GM12878 (cell line): ENCODE data around the gene PPP1R12A. TPM values are rescaled to one million over a fixed set of nuclear protein-coding genes. Genes with fewer than 3 reads are reported as not detected.

Experiments
- ATAC-seq: fragments of 200-7000 bp; cut with Tn5 transposase; 3 replicates; pipeline ENCODE4 v1.9.1; 2020; ENCODE audit warnings: mild to moderate bottlenecking, moderate library complexity
- BruUV-seq: library from RNA; stranded (reverse); fragments of 400-500 nt; replicated peaks from 2 replicates; lab custom pipeline; 2021; lab: Mats Ljungman, UMichigan
- CTCF ChIA-PET: fragments of 300-600 bp; sonication (Branson Sonifier 250); formaldehyde crosslinking; extraction: SDS; loops from one replicate; lab custom pipeline; 2021; ENCODE audit warnings: inconsistent platforms; lab: Yijun Ruan, JAX
- POLR2A ChIA-PET: fragments of 350-600 bp; formaldehyde crosslinking; extraction: SDS; loops from one replicate; lab custom pipeline; 2021; ENCODE audit warnings: inconsistent platforms; lab: Charles Lee
- RAD21 ChIA-PET: fragments of 300-600 bp; sonication (Branson Sonifier 250); formaldehyde crosslinking; loops from one replicate; lab custom pipeline; 2023; ENCODE audit warnings: antibody characterized with exemption; ENCODE audit not compliant: unreplicated experiment; lab: Charles Lee
- SMC1A ChIA-PET: fragments of 300-600 bp; sonication (Branson Sonifier 250); formaldehyde crosslinking; loops from one replicate; lab custom pipeline; 2023; ENCODE audit not compliant: unreplicated experiment, uncharacterized antibody; lab: Charles Lee
- DNase-seq: peaks from one replicate; pipeline ENCODE4 v3.0.0-alpha.2; 2011; ENCODE audit warnings: low read depth, low spot score
- FAIRE-seq: peaks from 3 replicates; lab custom pipeline; 2011; peaks lifted over from hg19 to GRCh38; lab: Jason Lieb, UNC
- H2AFZ ChIP-seq: 2 replicates; pipeline ENCODE4 v1.6.0; 2011; ENCODE audit warnings: low read depth, low read length, control low read depth; ENCODE audit not compliant: control insufficient read depth
- H3K27ac ChIP-seq: 2 replicates; pipeline ENCODE4 v1.5.1; 2011; ENCODE audit warnings: control low read depth; ENCODE audit not compliant: control insufficient read depth, insufficient read depth
- H3K27me3 ChIP-seq, 2 experiments: replicated peaks in 1 of 2; 2 replicates each; pipeline versions ENCODE4 v1.6.0 to v1.6.1; 2011; ENCODE audit warnings: low read length in 1 of 2; ENCODE audit not compliant: control insufficient read depth in 2 of 2, insufficient read depth in 2 of 2
- H3K36me3 ChIP-seq, 2 experiments: 2 replicates each; pipeline ENCODE4 v1.5.1; 2011; ENCODE audit warnings: low read length in 1 of 2; ENCODE audit not compliant: control insufficient read depth in 2 of 2, insufficient read depth in 2 of 2
- H3K4me1 ChIP-seq: 2 replicates; pipeline ENCODE4 v1.6.1; 2011; ENCODE audit warnings: mild to moderate bottlenecking, low read length, moderate library complexity, mixed read lengths; ENCODE audit not compliant: control insufficient read depth, insufficient read depth
- H3K4me2 ChIP-seq: 2 replicates; pipeline ENCODE4 v1.6.0; 2011; ENCODE audit warnings: control low read depth; ENCODE audit not compliant: control insufficient read depth, insufficient read depth
- H3K4me3 ChIP-seq: fragments of 200-600 bp; sonication (generic); 2 replicates; pipeline ENCODE4 v1.5.1; 2016
- H3K79me2 ChIP-seq: 2 replicates; pipeline ENCODE4 v1.6.0; 2011; ENCODE audit warnings: low read length; ENCODE audit not compliant: control insufficient read depth, insufficient read depth
- H3K9ac ChIP-seq: 2 replicates; pipeline ENCODE4 v1.8.0; 2011; ENCODE audit warnings: low read length, control low read depth, mixed read lengths; ENCODE audit not compliant: control insufficient read depth, insufficient read depth
- H3K9me3 ChIP-seq: replicated peaks from 3 replicates; pipeline ENCODE4 v1.5.1; 2011; ENCODE audit warnings: mild to moderate bottlenecking, low read length; ENCODE audit not compliant: control insufficient read depth, insufficient read depth
- H4K20me1 ChIP-seq: 2 replicates; pipeline ENCODE4 v1.6.0; 2011; ENCODE audit not compliant: control insufficient read depth, insufficient read depth
- BHLHE40 ChIP-seq, 2 experiments: fragments of 450-650 bp in 1 of 2; IDR thresholded peaks; 2 replicates each; pipeline ENCODE4 v1.6.1; 2011 to 2017; ENCODE audit warnings: low read depth in 2 of 2, borderline replicate concordance in 1 of 2, improper control_type of control experiment in 1 of 2, low read length in 1 of 2, mild to moderate bottlenecking in 1 of 2
- CBFB ChIP-seq: IDR thresholded peaks from 2 replicates; pipeline ENCODE4 v1.6.1; 2016; ENCODE audit warnings: antibody characterized with exemption, low read depth
- IKZF2 ChIP-seq, 2 experiments: fragments of 450-650 bp; IDR thresholded peaks; 2 replicates each; pipeline ENCODE4 v1.6.1; 2017; ENCODE audit warnings: mild to moderate bottlenecking in 2 of 2, moderate library complexity in 2 of 2
- NR2C2 ChIP-seq: IDR thresholded peaks from 2 replicates; pipeline ENCODE4 v1.6.1; 2011; ENCODE audit warnings: borderline replicate concordance, low read depth; ENCODE audit not compliant: control insufficient read depth, insufficient read length
- PAX5 ChIP-seq: IDR thresholded peaks from 2 replicates; pipeline ENCODE4 v1.6.1; 2011; ENCODE audit warnings: low read depth, low read length, borderline replicate concordance
- PAX8 ChIP-seq: fragments of 450-650 bp; IDR thresholded peaks from 2 replicates; pipeline ENCODE4 v1.6.1; 2017; ENCODE audit warnings: mild to moderate bottlenecking, moderate library complexity
- RFX5 ChIP-seq: IDR thresholded peaks from 2 replicates; pipeline ENCODE4 v1.6.1; 2011; ENCODE audit warnings: low read depth, low read length, improper control_type of control experiment
- RUNX3 ChIP-seq: IDR thresholded peaks from 2 replicates; pipeline ENCODE4 v1.6.1; 2012; ENCODE audit warnings: low read length, inconsistent platforms
- ZNF207 ChIP-seq: fragments of 450-650 bp; IDR thresholded peaks from 2 replicates; pipeline ENCODE4 v1.6.1; 2014; ENCODE audit warnings: antibody characterized with exemption, mild to moderate bottlenecking, borderline replicate concordance
- ZNF24 ChIP-seq: fragments of 450-650 bp; IDR thresholded peaks from 2 replicates; pipeline ENCODE4 v1.6.1; 2017; ENCODE audit warnings: antibody characterized with exemption, mild to moderate bottlenecking
- WGBS: methylation state at CpG from one replicate; pipeline ENCODE4 v1.1.6; 2016; ENCODE audit warnings: low lambda C conversion rate; ENCODE audit not compliant: insufficient replicate concordance, insufficient coverage; ENCODE audit errors: missing lambda C conversion rate; 5-methylcytosine and 5-hydroxymethylcytosine counted together
- in situ Hi-C: fragments of 300-500 bp; cut with MboI; formaldehyde crosslinking; loops from 9 replicates; pipeline ENCODE4 v1.14.3; 2018; ENCODE audit warnings: mixed read lengths
- intact Hi-C: fragments of 100-400 bp; cut with micrococcal nuclease; formaldehyde crosslinking; loops from one replicate; pipeline ENCODE4 v1.14.2; 2022; ENCODE audit not compliant: unreplicated experiment
- polyA plus RNA-seq, 11 experiments: library from polyadenylated mRNA; depleted of rRNA in 4 of 11; unstranded in 6 of 11; stranded (reverse) in 5 of 11; fragments of >200 nt; fragmentation: Nextera tagmentation in 4 of 11; fragmentation: Illumina TruSeq in 1 of 11; extraction: Ambion mirVana in 4 of 11; extraction: Trizol in 1 of 11; gene quantifications; 1 replicate in 1 of 11; 2 replicates in 10 of 11; pipeline versions ENCODE4 v1.2.1 to v1.2.3, GENCODE V29; 2011 to 2016; ENCODE audit warnings: inconsistent platforms in 2 of 11, missing spikeins in 2 of 11, low read depth in 1 of 11
- total RNA-seq, 4 experiments: library from RNA; depleted of rRNA in 3 of 4; stranded (reverse); fragments of >200 nt in 3 of 4; fragmentation: Illumina TruSeq in 1 of 4; extraction: Trizol in 1 of 4; gene quantifications; 2 replicates each; pipeline versions ENCODE4 v1.2.1 to v1.2.3, GENCODE V29; 2013 to 2021
- TF ChIP-seq, protein P1 (sequence below): IDR thresholded peaks from 2 replicates; pipeline ENCODE4 v1.6.1; 2011; ENCODE audit warnings: borderline replicate concordance, low read depth, mild to moderate bottlenecking, moderate library complexity, low read length; ENCODE audit not compliant: insufficient read depth, poor library complexity, severe bottlenecking
- TF ChIP-seq, protein P2 (sequence below): fragments of 450-650 bp; IDR thresholded peaks from 2 replicates; pipeline ENCODE4 v1.6.1; 2016; ENCODE audit warnings: mild to moderate bottlenecking
- TF ChIP-seq, protein P3 (sequence below): fragments of 450-650 bp; IDR thresholded peaks from 2 replicates; pipeline ENCODE4 v1.6.1; 2016; ENCODE audit warnings: mild to moderate bottlenecking, moderate library complexity, borderline replicate concordance
- TF ChIP-seq, protein P4 (sequence below): fragments of 450-650 bp; IDR thresholded peaks from 2 replicates; pipeline ENCODE4 v1.6.1; 2018; ENCODE audit warnings: mild to moderate bottlenecking, low read depth, moderate library complexity; ENCODE audit not compliant: partially characterized antibody
- TF ChIP-seq, protein P5 (sequence below): IDR thresholded peaks from 2 replicates; pipeline ENCODE4 v1.6.1; 2011; ENCODE audit warnings: low read depth, mild to moderate bottlenecking, low read length, moderate library complexity, borderline replicate concordance; ENCODE audit errors: extremely low read depth

Gene PPP1R12A
- total and polyA plus RNA-seq, 10 of the 15 experiments (the other 5 are each of a cell fraction or from before 2014, with no cell fraction given) = 22.8 to 134 (median 51.4) TPM

DNA sequence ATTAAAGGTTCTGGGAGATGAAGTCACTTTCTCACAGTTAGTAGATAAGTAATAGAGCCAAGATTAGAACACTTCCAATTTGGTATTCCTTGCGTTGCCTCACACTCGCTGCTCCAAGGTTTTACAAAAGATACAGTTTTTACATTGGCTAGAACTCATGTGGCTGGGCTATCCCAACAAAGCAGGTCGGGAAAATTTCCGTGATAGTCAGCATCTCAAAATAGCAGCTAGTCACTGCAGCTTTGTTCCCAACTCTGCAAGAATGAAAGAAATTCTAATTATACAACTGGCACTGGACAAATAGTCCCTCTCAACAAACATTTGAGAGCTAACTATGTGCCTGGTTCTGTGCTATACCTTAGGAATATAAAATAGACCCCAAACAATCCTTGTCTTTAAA is 24.6 kb upstream of the PPP1R12A start:
- Histone ChIP-seq H3K4me1 (no peaks in the 10 kb centered on the region), H3K4me3 (no peak overlapping the region), H3K27ac (no peak overlapping the region), H3K79me2 (no peaks in the 10 kb centered on the region), H2AFZ (no peak overlapping the region), H3K4me2 (no peak overlapping the region), H3K9me3 (no peaks in the 10 kb centered on the region; the same call in 2 of the 3 replicates), H4K20me1 (no peaks in the 10 kb centered on the region), H3K9ac (no peak overlapping the region), H3K27me3 (peaks cover 0 to 4% of the 10 kb centered on the region in 2 experiments; a peak in 2 of 4 replicates), H3K36me3 (no peaks in the 10 kb centered on the region)
- ChIA-PET POLR2A (no interaction called here), SMC1A (no interaction called here), CTCF (no interaction called here), RAD21 (no interaction called here)
- in situ Hi-C loops (no loop called here), intact Hi-C loops (no loop called here)
- BruUV-seq = no TSS peak
- no peak for ATAC-seq
- WGBS = 60% methylated on average over 4 of the region's 4 CpGs
- FAIRE-seq = no peak
- no peak for DNase-seq
- no peak for TF ChIP-seq ZNF24
- TF ChIP-seq ZNF207 = no peak
- no peak for TF ChIP-seq BHLHE40 (IDR thresholded peaks at IDR 0.05; ENCODE audit: borderline replicate concordance in 1 of 2, low read depth in 2 of 2, low read length in 1 of 2)
- TF ChIP-seq, protein P1, sequence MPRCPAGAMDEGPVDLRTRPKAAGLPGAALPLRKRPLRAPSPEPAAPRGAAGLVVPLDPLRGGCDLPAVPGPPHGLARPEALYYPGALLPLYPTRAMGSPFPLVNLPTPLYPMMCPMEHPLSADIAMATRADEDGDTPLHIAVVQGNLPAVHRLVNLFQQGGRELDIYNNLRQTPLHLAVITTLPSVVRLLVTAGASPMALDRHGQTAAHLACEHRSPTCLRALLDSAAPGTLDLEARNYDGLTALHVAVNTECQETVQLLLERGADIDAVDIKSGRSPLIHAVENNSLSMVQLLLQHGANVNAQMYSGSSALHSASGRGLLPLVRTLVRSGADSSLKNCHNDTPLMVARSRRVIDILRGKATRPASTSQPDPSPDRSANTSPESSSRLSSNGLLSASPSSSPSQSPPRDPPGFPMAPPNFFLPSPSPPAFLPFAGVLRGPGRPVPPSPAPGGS = no peak
- no peak for TF ChIP-seq RUNX3
- TF ChIP-seq, protein P2, sequence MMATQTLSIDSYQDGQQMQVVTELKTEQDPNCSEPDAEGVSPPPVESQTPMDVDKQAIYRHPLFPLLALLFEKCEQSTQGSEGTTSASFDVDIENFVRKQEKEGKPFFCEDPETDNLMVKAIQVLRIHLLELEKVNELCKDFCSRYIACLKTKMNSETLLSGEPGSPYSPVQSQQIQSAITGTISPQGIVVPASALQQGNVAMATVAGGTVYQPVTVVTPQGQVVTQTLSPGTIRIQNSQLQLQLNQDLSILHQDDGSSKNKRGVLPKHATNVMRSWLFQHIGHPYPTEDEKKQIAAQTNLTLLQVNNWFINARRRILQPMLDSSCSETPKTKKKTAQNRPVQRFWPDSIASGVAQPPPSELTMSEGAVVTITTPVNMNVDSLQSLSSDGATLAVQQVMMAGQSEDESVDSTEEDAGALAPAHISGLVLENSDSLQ = no peak
- no peak for TF ChIP-seq CBFB
- TF ChIP-seq, protein P3, sequence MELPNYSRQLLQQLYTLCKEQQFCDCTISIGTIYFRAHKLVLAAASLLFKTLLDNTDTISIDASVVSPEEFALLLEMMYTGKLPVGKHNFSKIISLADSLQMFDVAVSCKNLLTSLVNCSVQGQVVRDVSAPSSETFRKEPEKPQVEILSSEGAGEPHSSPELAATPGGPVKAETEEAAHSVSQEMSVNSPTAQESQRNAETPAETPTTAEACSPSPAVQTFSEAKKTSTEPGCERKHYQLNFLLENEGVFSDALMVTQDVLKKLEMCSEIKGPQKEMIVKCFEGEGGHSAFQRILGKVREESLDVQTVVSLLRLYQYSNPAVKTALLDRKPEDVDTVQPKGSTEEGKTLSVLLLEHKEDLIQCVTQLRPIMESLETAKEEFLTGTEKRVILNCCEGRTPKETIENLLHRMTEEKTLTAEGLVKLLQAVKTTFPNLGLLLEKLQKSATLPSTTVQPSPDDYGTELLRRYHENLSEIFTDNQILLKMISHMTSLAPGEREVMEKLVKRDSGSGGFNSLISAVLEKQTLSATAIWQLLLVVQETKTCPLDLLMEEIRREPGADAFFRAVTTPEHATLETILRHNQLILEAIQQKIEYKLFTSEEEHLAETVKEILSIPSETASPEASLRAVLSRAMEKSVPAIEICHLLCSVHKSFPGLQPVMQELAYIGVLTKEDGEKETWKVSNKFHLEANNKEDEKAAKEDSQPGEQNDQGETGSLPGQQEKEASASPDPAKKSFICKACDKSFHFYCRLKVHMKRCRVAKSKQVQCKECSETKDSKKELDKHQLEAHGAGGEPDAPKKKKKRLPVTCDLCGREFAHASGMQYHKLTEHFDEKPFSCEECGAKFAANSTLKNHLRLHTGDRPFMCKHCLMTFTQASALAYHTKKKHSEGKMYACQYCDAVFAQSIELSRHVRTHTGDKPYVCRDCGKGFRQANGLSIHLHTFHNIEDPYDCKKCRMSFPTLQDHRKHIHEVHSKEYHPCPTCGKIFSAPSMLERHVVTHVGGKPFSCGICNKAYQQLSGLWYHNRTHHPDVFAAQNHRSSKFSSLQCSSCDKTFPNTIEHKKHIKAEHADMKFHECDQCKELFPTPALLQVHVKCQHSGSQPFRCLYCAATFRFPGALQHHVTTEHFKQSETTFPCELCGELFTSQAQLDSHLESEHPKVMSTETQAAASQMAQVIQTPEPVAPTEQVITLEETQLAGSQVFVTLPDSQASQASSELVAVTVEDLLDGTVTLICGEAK = no peak
- no peak for TF ChIP-seq RFX5
- TF ChIP-seq, protein P4, sequence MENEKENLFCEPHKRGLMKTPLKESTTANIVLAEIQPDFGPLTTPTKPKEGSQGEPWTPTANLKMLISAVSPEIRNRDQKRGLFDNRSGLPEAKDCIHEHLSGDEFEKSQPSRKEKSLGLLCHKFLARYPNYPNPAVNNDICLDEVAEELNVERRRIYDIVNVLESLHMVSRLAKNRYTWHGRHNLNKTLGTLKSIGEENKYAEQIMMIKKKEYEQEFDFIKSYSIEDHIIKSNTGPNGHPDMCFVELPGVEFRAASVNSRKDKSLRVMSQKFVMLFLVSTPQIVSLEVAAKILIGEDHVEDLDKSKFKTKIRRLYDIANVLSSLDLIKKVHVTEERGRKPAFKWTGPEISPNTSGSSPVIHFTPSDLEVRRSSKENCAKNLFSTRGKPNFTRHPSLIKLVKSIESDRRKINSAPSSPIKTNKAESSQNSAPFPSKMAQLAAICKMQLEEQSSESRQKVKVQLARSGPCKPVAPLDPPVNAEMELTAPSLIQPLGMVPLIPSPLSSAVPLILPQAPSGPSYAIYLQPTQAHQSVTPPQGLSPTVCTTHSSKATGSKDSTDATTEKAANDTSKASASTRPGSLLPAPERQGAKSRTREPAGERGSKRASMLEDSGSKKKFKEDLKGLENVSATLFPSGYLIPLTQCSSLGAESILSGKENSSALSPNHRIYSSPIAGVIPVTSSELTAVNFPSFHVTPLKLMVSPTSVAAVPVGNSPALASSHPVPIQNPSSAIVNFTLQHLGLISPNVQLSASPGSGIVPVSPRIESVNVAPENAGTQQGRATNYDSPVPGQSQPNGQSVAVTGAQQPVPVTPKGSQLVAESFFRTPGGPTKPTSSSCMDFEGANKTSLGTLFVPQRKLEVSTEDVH = no peak
- TF ChIP-seq, protein P5, sequence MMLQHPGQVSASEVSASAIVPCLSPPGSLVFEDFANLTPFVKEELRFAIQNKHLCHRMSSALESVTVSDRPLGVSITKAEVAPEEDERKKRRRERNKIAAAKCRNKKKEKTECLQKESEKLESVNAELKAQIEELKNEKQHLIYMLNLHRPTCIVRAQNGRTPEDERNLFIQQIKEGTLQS = no peak
- TF ChIP-seq IKZF2 (IDR thresholded peaks at IDR 0.05) = no peak
- TF ChIP-seq NR2C2 = no peak
- no peak for TF ChIP-seq PAX8
- no peak for TF ChIP-seq PAX5
